SK-N-SH treated with all-trans-retinoic acid at 6 μM for 48 hours (cell line): ENCODE data around the gene SSBP4.

Experiments used
- CREB5 ChIP-seq: fragments of 250-450 bp; sonication (Bioruptor Pico); IDR thresholded peaks from 2 replicates; pipeline ENCODE4 v1.5.1; 2020; ENCODE audit warnings: low read depth, mild to moderate bottlenecking, moderate library complexity
- POU6F1 ChIP-seq: fragments of 250-450 bp; sonication (Bioruptor Pico); IDR thresholded peaks from 2 replicates; pipeline ENCODE4 v1.8.0; 2021; ENCODE audit warnings: low read depth, mild to moderate bottlenecking, moderate library complexity, borderline replicate concordance
- TSHZ2 ChIP-seq: fragments of 250-450 bp; sonication (Bioruptor Pico); IDR thresholded peaks from 2 replicates; pipeline ENCODE4 v1.5.0; 2020; ENCODE audit warnings: mild to moderate bottlenecking, moderate library complexity
- ZNF8 ChIP-seq: fragments of 450-650 bp; formaldehyde crosslinking; IDR thresholded peaks from 2 replicates; pipeline ENCODE4 v1.5.0; 2020; ENCODE audit warnings: mild to moderate bottlenecking, moderate library complexity

GRCh38 chr19:18432275-18433014 lies 13.2 kb downstream of the SSBP4 start:
- no peak for TF ChIP-seq ZNF8 (CRISPR knock-in tag)
- TF ChIP-seq CREB5: no peak
- no peak for TF ChIP-seq TSHZ2 (CRISPR knock-in tag)
- no peak for TF ChIP-seq POU6F1
